Liver (tissue), 9 donors: Measurements from ENCODE around the gene CARD8. TPM values are rescaled to one million over a fixed set of nuclear protein-coding genes. Genes with fewer than 3 reads are reported as not detected.

Source experiments
- DNase-seq: peaks from one replicate; pipeline ENCODE4 v3.0.0-alpha.2; 2017; ENCODE audit warnings: low spot score
- H3K27ac ChIP-seq, 2 donors: one replicate each; pipeline ENCODE4 v1.7.0; 2013; ENCODE audit warnings: inconsistent platforms in 2 of 2, low read length in 2 of 2, control low read depth in 1 of 2, low read depth in 1 of 2, mild to moderate bottlenecking in 1 of 2
- H3K27me3 ChIP-seq, 4 donors: one replicate each; pipeline versions ENCODE4 v1.6.1 to v1.7.0; 2013; ENCODE audit warnings: low read length in 3 of 4, inconsistent platforms in 1 of 4, mild to moderate bottlenecking in 1 of 4, moderate library complexity in 1 of 4; ENCODE audit not compliant: control insufficient read depth in 4 of 4, insufficient read depth in 4 of 4
- H3K36me3 ChIP-seq, 4 donors: one replicate each; pipeline versions ENCODE4 v1.6.1 to v1.7.0; 2013; ENCODE audit warnings: low read length in 3 of 4, mild to moderate bottlenecking in 3 of 4, low read depth in 1 of 4, moderate library complexity in 1 of 4; ENCODE audit not compliant: control insufficient read depth in 4 of 4, insufficient read depth in 3 of 4
- H3K4me1 ChIP-seq, 4 donors: one replicate each; pipeline versions ENCODE4 v1.6.1 to v1.7.0; 2013; ENCODE audit warnings: low read length in 3 of 4, mild to moderate bottlenecking in 3 of 4, moderate library complexity in 1 of 4; ENCODE audit not compliant: control insufficient read depth in 4 of 4, insufficient read depth in 4 of 4
- H3K4me3 ChIP-seq, 3 donors: one replicate each; pipeline versions ENCODE4 v1.6.1 to v1.7.0; 2013; ENCODE audit warnings: low read length in 3 of 3, control low read depth in 1 of 3, low read depth in 1 of 3, mild to moderate bottlenecking in 1 of 3
- H3K9ac ChIP-seq, 2 donors: one replicate each; pipeline ENCODE4 v1.7.0; 2013; ENCODE audit warnings: low read length in 2 of 2, mild to moderate bottlenecking in 2 of 2, moderate library complexity in 2 of 2, control low read depth in 1 of 2, low read depth in 1 of 2
- H3K9me3 ChIP-seq, 4 donors: one replicate each; pipeline versions ENCODE4 v1.6.1 to v1.7.0; 2013; ENCODE audit warnings: low read length in 3 of 4; ENCODE audit not compliant: control insufficient read depth in 4 of 4
- ATF3 ChIP-seq: IDR thresholded peaks from 2 replicates; pipeline ENCODE4 v1.6.1; 2016; ENCODE audit warnings: antibody characterized with exemption
- FOXA1 ChIP-seq: IDR thresholded peaks from 2 replicates; pipeline ENCODE4 v1.6.1; 2016; ENCODE audit warnings: antibody characterized with exemption
- FOXA2 ChIP-seq: IDR thresholded peaks from 2 replicates; pipeline ENCODE4 v1.6.1; 2016; ENCODE audit warnings: antibody characterized with exemption
- HNF4A ChIP-seq, 2 donors: conservative IDR thresholded peaks; 2 replicates each; pipeline ENCODE4 v1.6.1; 2016; ENCODE audit warnings: antibody characterized with exemption in 2 of 2, mild to moderate bottlenecking in 2 of 2
- HNF4G ChIP-seq: IDR thresholded peaks from 2 replicates; pipeline ENCODE4 v1.6.1; 2016; ENCODE audit warnings: antibody characterized with exemption
- JUND ChIP-seq, 2 donors: IDR thresholded peaks; 2 replicates each; pipeline ENCODE4 v1.6.1; 2016; ENCODE audit warnings: antibody characterized with exemption in 2 of 2
- MAX ChIP-seq: IDR thresholded peaks from 2 replicates; pipeline ENCODE4 v1.6.1; 2016; ENCODE audit warnings: antibody characterized with exemption
- NR2F2 ChIP-seq: IDR thresholded peaks from 2 replicates; pipeline ENCODE4 v1.6.1; 2016; ENCODE audit warnings: antibody characterized with exemption
- RAD21 ChIP-seq, 2 donors: IDR thresholded peaks; 2 replicates each; pipeline ENCODE4 v1.6.1; 2016; ENCODE audit warnings: antibody characterized with exemption in 2 of 2, mild to moderate bottlenecking in 2 of 2
- REST ChIP-seq: IDR thresholded peaks from 2 replicates; pipeline ENCODE4 v1.6.1; 2016; ENCODE audit warnings: antibody characterized with exemption, mild to moderate bottlenecking
- RXRA ChIP-seq, 2 donors: IDR thresholded peaks; 2 replicates each; pipeline ENCODE4 v1.6.1; 2017 to 2018; ENCODE audit warnings: antibody characterized with exemption in 2 of 2, mild to moderate bottlenecking in 1 of 2
- SP1 ChIP-seq: IDR thresholded peaks from 2 replicates; pipeline ENCODE4 v1.6.1; 2018; ENCODE audit warnings: antibody characterized with exemption, mild to moderate bottlenecking
- YY1 ChIP-seq: IDR thresholded peaks from 2 replicates; pipeline ENCODE4 v1.6.1; 2016; ENCODE audit warnings: antibody characterized with exemption, mild to moderate bottlenecking
- WGBS: extraction: QIAGEN DNeasy Blood & Tissue Kit; methylation state at CpG from one replicate; pipeline ENCODE4 v1.1.7; 2013; 5-methylcytosine and 5-hydroxymethylcytosine counted together
- polyA plus RNA-seq, 2 donors: library from polyadenylated mRNA; stranded (reverse) in 1 of 2; unstranded in 1 of 2; fragments of 200-250 nt in 1 of 2; fragments of >200 nt in 1 of 2; fragmentation: Nextera tagmentation in 1 of 2; extraction: Ambion mirVana in 1 of 2; gene quantifications; one replicate each; pipeline versions ENCODE4 v1.2.1 to v1.2.3, GENCODE V29; 2013 to 2015
- total RNA-seq, 2 donors: library from RNA; depleted of rRNA; stranded (reverse); fragments of >200 nt; gene quantifications; one replicate each; pipeline ENCODE4 v1.2.3, GENCODE V29; 2014
- TF ChIP-seq, protein P1 (sequence below): fragments of 150-350 bp; IDR thresholded peaks from 2 replicates; pipeline ENCODE4 v1.5.1; 2017; ENCODE audit warnings: improper control_type of control experiment, low read depth, low read length; ENCODE audit not compliant: missing input control
- TF ChIP-seq, protein P2 (sequence below): IDR thresholded peaks from 2 replicates; pipeline ENCODE4 v1.6.1; 2016; ENCODE audit warnings: antibody characterized with exemption
- donor health status: healthy.
- donor health status: healthy.
- donor health status: healthy.
- donor health status: healthy.
- donor health status: healthy.

Gene CARD8
- total and polyA plus RNA-seq, 4 donors: 9.4 to 36.3 (median 22.4) TPM

- no peaks in the 10 kb centered on the region for H3K4me1 ChIP-seq
- no peak for DNase-seq
- H3K9me3 ChIP-seq: no peaks in the 10 kb centered on the region
- H3K9ac ChIP-seq: no peak overlapping the region
- no peak overlapping the region for H3K27ac ChIP-seq
- no peaks in the 10 kb centered on the region for H3K36me3 ChIP-seq
- H3K27me3 ChIP-seq: no peaks in the 10 kb centered on the region
- 86% methylated on average over 19 of the region's 19 CpGs for WGBS
- H3K4me3 ChIP-seq: no peak overlapping the region
- no peak for TF ChIP-seq MAX
- no peak for TF ChIP-seq RAD21 (IDR thresholded peaks at IDR 0.05)
- TF ChIP-seq RXRA (IDR thresholded peaks at IDR 0.05): no peak
- TF ChIP-seq, protein P1, sequence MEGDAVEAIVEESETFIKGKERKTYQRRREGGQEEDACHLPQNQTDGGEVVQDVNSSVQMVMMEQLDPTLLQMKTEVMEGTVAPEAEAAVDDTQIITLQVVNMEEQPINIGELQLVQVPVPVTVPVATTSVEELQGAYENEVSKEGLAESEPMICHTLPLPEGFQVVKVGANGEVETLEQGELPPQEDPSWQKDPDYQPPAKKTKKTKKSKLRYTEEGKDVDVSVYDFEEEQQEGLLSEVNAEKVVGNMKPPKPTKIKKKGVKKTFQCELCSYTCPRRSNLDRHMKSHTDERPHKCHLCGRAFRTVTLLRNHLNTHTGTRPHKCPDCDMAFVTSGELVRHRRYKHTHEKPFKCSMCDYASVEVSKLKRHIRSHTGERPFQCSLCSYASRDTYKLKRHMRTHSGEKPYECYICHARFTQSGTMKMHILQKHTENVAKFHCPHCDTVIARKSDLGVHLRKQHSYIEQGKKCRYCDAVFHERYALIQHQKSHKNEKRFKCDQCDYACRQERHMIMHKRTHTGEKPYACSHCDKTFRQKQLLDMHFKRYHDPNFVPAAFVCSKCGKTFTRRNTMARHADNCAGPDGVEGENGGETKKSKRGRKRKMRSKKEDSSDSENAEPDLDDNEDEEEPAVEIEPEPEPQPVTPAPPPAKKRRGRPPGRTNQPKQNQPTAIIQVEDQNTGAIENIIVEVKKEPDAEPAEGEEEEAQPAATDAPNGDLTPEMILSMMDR: no peak
- no peak for TF ChIP-seq FOXA1
- no peak for TF ChIP-seq YY1
- no peak for TF ChIP-seq ATF3
- TF ChIP-seq HNF4G: no peak
- no peak for TF ChIP-seq NR2F2
- no peak for TF ChIP-seq SP1
- no peak for TF ChIP-seq HNF4A (conservative IDR thresholded peaks at IDR 0.05)
- no peak for TF ChIP-seq FOXA2
- TF ChIP-seq JUND (IDR thresholded peaks at IDR 0.05): no peak
Measured at GRCh38 chr19:48303866-48304265, 48.2 kb upstream of the CARD8 start.

DNA sequence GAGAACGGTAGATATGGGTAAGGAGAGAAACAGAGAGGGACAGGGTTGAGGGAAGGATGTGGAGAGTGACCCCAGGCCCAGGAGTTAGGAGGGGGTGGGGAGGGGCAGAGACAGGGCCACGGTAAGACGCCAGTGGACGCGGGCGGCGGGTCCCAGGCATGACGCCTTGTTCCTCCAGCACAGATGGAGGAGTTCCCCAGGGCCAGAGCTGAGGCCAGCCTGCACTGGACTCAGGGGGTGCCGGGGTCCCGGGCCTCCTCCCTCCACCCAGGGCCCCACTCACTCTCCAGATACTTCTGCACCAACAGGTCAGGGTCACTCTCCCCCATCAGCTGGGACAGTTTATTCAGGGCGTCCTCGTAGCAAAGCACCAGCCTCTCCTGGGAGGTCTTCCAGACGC lies 47.7 kb upstream of the CARD8 start:
- H3K4me3 ChIP-seq: no peak overlapping the region
- H3K36me3 ChIP-seq: no peaks in the 10 kb centered on the region
- TF ChIP-seq YY1: no peak
- no peak for TF ChIP-seq HNF4G
- TF ChIP-seq, protein P2, sequence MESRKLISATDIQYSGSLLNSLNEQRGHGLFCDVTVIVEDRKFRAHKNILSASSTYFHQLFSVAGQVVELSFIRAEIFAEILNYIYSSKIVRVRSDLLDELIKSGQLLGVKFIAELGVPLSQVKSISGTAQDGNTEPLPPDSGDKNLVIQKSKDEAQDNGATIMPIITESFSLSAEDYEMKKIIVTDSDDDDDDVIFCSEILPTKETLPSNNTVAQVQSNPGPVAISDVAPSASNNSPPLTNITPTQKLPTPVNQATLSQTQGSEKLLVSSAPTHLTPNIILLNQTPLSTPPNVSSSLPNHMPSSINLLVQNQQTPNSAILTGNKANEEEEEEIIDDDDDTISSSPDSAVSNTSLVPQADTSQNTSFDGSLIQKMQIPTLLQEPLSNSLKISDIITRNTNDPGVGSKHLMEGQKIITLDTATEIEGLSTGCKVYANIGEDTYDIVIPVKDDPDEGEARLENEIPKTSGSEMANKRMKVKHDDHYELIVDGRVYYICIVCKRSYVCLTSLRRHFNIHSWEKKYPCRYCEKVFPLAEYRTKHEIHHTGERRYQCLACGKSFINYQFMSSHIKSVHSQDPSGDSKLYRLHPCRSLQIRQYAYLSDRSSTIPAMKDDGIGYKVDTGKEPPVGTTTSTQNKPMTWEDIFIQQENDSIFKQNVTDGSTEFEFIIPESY: no peak
- TF ChIP-seq SP1: no peak
- TF ChIP-seq FOXA1: no peak
- TF ChIP-seq REST: no peak
- no peak for TF ChIP-seq FOXA2
- no peaks in the 10 kb centered on the region for H3K9me3 ChIP-seq
- no peak overlapping the region for H3K27ac ChIP-seq
- H3K27me3 ChIP-seq: no peaks in the 10 kb centered on the region
- no peak overlapping the region for H3K9ac ChIP-seq
- no peaks in the 10 kb centered on the region for H3K4me1 ChIP-seq
- WGBS: 87% methylated on average over 13 of the region's 13 CpGs
- no peak for DNase-seq
